Measurements from ENCODE around the gene RRAS. TPM values are rescaled to one million over a fixed set of nuclear protein-coding genes. Genes with fewer than 3 reads are reported as not detected.

Gene RRAS
- 10 to 100 TPM; 22.6 to 57.0 (median 42.5) TPM for total RNA-seq
- polyA plus RNA-seq, result 10 to 100 TPM; 39.9 to 49.8 (median 48.4) TPM
- long read RNA-seq, donor 1, transcript RRAS-201 (6 exons, 1,044 nt), result major isoform, 55 of 64 reads
- long read RNA-seq, donor 1, partial matches to known transcripts, result 7 of 64 reads
- long read RNA-seq, donor 1, other reads (novel, unspliced or antisense), result 2 of 64 reads
- long read RNA-seq, donor 2, transcript RRAS-201 (6 exons, 1,044 nt), result major isoform, 50 of 57 reads
- long read RNA-seq, donor 2, partial matches to known transcripts, result 6 of 57 reads
- long read RNA-seq, donor 2, other reads (novel, unspliced or antisense), result 1 of 57 reads

DNA sequence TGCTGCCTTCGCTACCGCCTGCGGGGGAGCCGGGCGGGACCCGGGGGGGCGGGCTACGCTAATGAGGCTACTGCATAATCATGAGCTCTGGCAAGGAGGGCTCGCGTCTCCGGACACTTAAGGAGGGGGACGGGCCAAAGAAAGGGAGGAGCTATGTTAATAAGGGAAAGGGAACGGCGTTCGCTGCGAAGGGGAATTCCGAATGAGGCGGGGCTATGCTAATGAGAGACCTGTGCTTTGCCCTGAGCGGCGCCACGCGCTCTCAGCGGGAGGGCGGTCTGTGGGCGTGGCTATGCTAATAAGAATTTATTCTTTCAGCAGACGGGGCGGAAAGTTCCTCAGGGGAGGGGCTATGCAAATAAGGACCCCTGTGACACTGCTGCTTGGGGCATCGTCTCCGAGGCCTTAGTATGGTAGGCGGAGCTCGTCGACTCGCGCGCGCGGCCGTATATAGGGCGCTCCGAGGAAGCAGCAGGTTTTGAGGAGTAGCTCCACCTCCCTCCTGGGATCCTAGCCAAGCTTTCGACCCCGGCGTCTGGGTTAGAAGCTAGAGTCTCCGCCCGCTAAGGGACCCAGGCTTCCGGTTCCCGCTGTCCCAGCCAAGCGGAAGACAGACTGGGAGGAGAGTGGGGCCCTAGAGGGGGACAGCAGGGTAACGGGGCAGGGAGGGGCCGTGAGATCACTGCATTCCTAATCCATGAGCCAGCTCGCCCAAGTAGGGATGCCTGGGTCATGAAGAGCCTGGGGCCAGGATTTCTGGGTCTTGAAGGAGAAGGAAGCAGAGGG lies at the start of gene RRAS:
RRAS (minus strand) TSS at position 31 of the 786 bp plus-strand sequence. CDS start 45 bp downstream, outside the sequence.
- peaks cover 0 to 11% of the 10 kb centered on the region in 2 donors for H3K36me3 ChIP-seq (ENCODE audit: insufficient read depth in 1 of 2, low read depth in 1 of 2)
- DNase-seq (peak; percentile 99 to 100), ATAC-seq (peak; percentile 74 to 81 (median 76))
- no peaks in the 10 kb centered on the region for H3K27me3 ChIP-seq (ENCODE audit: insufficient read depth in 3 of 3, low read length in 2 of 3)
- intact Hi-C loops (cut with DNase I), result loop anchor here (2.0 to 5.0 kb wide), 2 partner anchors 36 to 188 kb away; partner anchors contain the start of genes ALDH16A1 (in 1 of the 2), PIH1D1 (in 1 of the 2) and PRMT1 (in 1 of the 2)
- H3K9me3 ChIP-seq, result no peaks in the 10 kb centered on the region
- H3K4me1 ChIP-seq, result peaks cover 35% of the 10 kb centered on the region
- TF ChIP-seq, protein P1, sequence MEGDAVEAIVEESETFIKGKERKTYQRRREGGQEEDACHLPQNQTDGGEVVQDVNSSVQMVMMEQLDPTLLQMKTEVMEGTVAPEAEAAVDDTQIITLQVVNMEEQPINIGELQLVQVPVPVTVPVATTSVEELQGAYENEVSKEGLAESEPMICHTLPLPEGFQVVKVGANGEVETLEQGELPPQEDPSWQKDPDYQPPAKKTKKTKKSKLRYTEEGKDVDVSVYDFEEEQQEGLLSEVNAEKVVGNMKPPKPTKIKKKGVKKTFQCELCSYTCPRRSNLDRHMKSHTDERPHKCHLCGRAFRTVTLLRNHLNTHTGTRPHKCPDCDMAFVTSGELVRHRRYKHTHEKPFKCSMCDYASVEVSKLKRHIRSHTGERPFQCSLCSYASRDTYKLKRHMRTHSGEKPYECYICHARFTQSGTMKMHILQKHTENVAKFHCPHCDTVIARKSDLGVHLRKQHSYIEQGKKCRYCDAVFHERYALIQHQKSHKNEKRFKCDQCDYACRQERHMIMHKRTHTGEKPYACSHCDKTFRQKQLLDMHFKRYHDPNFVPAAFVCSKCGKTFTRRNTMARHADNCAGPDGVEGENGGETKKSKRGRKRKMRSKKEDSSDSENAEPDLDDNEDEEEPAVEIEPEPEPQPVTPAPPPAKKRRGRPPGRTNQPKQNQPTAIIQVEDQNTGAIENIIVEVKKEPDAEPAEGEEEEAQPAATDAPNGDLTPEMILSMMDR (IDR thresholded peaks at IDR 0.05), result no peak
- peak within 1 kb of the TSS; percentile 98 for H3K27ac ChIP-seq
- H3K4me3 ChIP-seq, result peak within 1 kb of the TSS; percentile 80
- 0 to 1% (median 0%) methylated on average over 50 to 51 of the region's 51 CpGs for WGBS, 3 donors

DNA sequence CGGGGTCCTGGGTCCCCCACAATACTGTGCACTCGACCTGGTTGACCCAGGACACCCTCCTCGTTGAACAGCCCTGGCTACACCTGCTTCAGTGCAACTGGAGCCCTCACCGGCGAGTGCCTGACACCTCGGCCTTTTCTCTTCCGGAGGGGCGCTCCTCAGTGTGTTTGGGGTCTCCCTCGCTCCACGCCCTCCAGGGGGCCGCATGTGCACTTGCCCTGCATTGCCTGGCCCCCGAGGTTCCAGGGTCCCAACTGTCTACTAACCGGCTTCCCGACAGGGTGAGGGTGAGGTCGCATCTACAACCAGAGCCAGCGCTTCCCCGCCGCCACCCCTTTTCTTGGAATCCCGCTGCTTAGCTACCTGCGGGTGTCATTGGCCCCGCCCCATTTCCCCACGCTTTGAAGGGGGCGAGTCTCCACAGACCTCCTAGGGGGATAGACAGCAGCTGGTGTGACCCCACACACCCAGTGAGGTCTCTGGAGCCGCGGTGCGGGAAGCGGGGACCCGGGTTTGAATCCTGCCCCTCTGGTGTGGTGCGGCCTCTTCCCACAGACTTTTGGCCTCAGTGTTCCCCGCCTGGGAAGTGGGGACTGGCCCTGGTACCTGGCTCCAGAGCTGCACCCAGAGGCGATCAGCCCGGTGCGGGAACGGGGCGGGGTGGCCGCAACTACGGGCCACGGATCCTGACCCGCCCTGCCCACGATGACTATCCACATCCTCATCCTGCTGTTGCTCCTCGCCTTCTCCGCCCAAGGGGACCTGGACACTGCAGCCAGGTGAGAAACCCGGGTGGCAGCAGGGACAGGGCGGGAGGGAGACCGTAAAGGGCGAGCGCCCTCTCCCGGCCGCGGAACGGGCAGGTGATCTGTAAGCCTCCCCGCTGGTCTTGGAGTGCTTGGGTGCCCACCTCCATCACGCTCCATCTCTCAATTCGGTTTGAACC lies 49.5 kb upstream of the RRAS start, which contains the start of gene ADM5:
ADM5 (plus strand) TSS at position 462 of the 946 bp plus-strand sequence; CDS start at position 706, 244 bp downstream.
- H3K9me3 ChIP-seq, result no peaks in the 10 kb centered on the region
- H3K4me1 ChIP-seq, result peaks cover 13% of the 10 kb centered on the region
- H3K4me3 ChIP-seq, result peak within 1 kb of the TSS; percentile 63
- peaks cover 0 to 13% (median 0%) of the 10 kb centered on the region in 3 donors for H3K27me3 ChIP-seq (ENCODE audit: insufficient read depth in 3 of 3, low read length in 2 of 3)
- TF ChIP-seq, protein P1 (IDR thresholded peaks at IDR 0.05), result peak; percentile 47
- H3K36me3 ChIP-seq (ENCODE audit: insufficient read depth in 1 of 2, low read depth in 1 of 2), result peaks cover 0 to 36% of the 10 kb centered on the region in 2 donors
- 25 to 27% (median 26%) methylated on average over 53 to 54 of the region's 54 CpGs for WGBS, 3 donors
- intact Hi-C loops (cut with DNase I), result loop anchor here in 1 of 2 donors (10.0 kb wide), 1 partner anchor 115 kb away; no protein-coding TSS in a partner anchor
- ATAC-seq (peak; percentile 50 to 73 (median 59)), DNase-seq (peak in 1 of 2 donors; percentile 77)
- H3K27ac ChIP-seq, result peak within 1 kb of the TSS; percentile 23

DNA sequence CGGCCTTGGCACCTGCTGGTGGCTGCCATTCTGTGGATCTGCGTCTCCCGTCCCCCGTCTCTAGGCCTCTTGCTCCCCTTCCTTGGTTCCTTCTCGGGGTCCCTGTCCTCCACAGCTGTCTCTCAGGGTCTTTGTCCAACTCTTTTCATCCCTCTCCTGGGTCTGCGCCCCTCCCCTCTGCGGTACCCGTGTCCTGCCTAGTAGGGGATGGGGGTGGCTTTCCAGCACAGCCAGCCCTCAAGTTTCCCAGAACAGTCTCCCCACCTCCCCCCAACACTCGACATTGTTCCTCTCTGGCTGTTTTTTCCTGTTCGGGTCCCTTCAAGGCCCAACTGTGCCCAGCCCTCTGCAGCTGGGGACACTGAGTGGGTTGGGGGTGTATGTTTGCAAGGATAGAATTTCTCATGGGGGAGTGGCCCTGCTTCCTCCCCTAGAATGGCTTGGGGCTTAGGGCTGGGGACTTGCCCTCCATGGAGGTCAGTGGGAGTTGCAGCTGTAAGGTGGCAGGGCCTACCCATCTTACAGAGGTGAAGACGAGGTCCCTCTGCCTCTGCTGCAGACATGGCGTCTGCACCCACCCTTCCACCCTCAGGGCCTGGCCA lies 48.7 kb upstream of the RRAS start:
- H3K9me3 ChIP-seq, result no peaks in the 10 kb centered on the region
- no peak overlapping the region for H3K4me3 ChIP-seq
- WGBS, 3 donors, result 52 to 60% (median 58%) methylated on average over 12 of the region's 12 CpGs
- DNase-seq, result no peak
- H3K27ac ChIP-seq, result no peak overlapping the region
- peaks cover 13% of the 10 kb centered on the region for H3K4me1 ChIP-seq
- TF ChIP-seq, protein P1 (IDR thresholded peaks at IDR 0.05), result no peak
- ATAC-seq, result peak in 3 of 4 donors; percentile 4 to 12 (median 5)
- intact Hi-C loops (cut with DNase I), result loop anchor here in 1 of 2 donors (10.0 kb wide), 1 partner anchor 116 kb away; no protein-coding TSS in a partner anchor
- peaks cover 0 to 13% (median 0%) of the 10 kb centered on the region in 3 donors for H3K27me3 ChIP-seq (ENCODE audit: insufficient read depth in 3 of 3, low read length in 2 of 3)
- H3K36me3 ChIP-seq (ENCODE audit: insufficient read depth in 1 of 2, low read depth in 1 of 2), result peaks cover 0 to 43% of the 10 kb centered on the region in 2 donors
